Kidney glomerular epithelial cell (primary cell): ENCODE measurements around the gene BNIP5.
A peak's percentile ranks its signal among the peaks of the same experiment; 100 is the strongest.

ENCODE experiments used
- DNase-seq: peaks from one replicate; lab custom pipeline; 2025; lab: John Stamatoyannopoulos, UW

BNIP5 gene

DNA sequence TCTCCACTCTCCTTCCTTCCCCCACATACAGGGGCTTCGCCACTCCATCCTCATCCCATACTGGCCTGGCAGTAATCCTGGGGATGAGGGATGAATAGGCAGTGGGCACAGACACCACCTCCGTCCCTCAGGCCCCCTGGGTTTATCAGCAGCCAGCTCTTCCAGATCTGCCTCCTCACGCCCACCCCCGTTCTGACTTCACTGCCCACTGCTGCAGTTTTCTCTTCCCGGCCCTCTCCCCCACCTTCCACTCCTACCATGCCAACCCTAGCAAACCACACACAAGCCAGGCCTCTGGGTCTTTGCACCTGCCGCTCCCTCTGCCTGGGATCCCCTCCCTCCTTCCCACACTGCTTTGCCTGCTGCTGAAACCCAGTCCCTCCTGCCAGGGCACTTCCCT is 44.5 kb downstream of the BNIP5 start:
- DNase-seq: no peak

GRCh38 chr6:36290668-36291620 is 45.7 kb downstream of the BNIP5 start:
- peak; percentile 33 for DNase-seq

DNA sequence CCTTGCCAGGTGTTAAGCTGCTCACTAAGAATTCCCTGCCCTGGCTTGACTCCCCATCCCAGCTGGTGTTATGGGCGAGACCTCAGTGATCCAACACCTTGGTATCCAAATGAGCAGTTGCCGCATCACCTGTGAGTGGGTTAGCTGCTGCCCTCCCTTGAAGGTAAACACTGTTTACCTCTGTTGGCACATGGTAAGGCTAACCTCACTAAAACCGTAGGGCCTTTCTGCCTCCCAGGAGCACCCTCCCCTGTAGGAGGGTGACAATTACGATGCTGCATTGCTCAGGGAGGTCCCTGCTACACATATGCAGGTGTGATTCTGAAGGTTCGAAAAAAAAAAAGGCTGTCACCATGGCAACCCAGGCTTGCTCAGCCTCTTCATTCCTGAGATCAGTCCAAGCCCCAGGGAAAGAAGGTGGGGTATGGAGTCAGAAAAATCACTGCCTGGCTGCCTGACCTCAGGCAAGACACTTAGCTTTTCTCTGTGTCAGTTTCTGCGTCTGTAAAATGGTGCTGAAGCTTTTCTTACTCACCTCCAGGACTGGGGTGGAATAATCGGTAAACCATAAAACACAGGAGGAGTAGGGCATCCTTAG is 47.3 kb downstream of the BNIP5 start:
- DNase-seq: no peak

DNA sequence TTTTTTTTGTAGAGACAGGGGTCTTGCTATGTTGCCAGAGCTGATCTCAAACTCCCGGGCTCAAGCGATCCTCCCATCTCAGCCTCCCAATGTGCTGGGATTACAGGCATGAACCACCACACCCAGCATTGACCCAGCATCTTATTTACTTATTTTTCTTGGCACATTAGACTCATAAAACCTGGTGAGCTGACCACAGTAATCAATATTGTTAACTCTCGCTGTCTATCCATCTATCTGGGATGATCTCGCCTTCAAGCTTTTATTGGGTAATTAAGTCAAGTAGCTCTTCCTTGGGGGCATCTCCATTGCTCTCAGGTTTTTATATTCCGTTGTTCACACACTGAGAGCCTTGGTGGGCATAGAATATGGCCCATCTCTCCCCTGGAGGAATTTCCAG is 49.8 kb downstream of the BNIP5 start:
- no peak for DNase-seq

- DNase-seq: no peak
Observed at GRCh38 chr6:36285797-36286196, 50.9 kb downstream of the BNIP5 start.

- no peak for DNase-seq
Observed at GRCh38 chr6:36285187-36285671, 51.5 kb downstream of the BNIP5 start.

DNA sequence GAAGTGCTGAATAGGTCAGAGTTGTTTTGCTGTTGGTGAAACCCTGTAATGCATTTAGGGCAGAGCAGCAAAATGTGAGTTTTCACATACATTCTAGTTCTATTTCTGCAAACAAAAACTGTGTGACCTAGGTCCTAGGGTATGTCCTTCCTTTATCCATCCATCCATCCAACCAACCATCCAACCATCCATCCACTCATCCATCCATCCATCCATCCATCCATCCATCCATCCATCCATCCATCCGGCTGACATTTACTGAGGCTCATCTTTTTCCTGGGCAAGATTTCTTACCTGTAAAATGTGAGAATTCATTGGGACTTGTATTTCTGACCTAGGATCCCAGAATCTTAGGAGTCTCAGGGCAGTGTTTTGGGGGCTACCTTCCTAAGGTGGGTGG is 52.3 kb downstream of the BNIP5 start:
- DNase-seq: no peak

DNA sequence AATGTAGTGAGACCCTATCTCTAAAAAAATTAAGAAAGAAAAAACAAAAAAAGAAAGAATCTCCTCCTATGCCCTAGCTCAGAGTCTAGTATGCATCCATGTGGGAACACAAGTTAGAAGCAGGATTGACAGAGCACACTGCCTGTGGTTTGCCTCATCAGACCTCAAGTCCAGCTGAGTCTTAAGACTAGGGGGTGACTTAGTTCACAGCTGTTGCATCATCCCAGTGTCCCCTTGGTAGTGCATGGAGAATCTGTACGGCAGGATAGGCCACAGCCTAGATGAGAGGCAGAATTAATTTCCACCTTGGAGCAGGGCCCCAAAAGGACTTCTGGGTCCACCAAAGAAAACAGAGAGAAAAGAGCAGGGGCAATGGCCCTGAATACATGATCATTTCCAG is 53.1 kb downstream of the BNIP5 start:
- DNase-seq: no peak

- no peak for DNase-seq
Observed at GRCh38 chr6:36280983-36281382, 55.7 kb downstream of the BNIP5 start.

DNA sequence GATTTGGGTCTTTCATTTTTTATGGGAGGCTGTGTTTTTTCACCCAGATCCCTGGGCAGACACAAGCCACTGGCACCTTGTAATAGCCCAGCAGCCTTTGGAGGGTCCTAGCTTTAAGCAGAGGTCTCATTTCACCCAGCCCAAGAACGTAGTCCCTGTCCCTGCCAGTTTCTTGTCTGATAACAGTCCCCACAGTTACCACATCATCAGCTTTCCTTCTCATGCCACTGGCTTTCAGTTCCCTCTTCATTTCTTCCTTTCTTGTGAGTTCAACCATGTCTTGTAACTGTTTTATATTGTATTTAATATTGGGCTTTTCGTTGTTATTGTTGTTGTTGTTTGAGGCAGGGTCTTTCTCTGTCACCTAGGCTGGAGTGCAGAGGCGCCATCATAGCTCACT is 56.2 kb downstream of the BNIP5 start:
- DNase-seq: no peak

- no peak for DNase-seq
Observed at GRCh38 chr6:36277946-36278470, 58.7 kb downstream of the BNIP5 start.

GRCh38 chr6:36276581-36277536 is 59.8 kb downstream of the BNIP5 start:
- no peak for DNase-seq

DNA sequence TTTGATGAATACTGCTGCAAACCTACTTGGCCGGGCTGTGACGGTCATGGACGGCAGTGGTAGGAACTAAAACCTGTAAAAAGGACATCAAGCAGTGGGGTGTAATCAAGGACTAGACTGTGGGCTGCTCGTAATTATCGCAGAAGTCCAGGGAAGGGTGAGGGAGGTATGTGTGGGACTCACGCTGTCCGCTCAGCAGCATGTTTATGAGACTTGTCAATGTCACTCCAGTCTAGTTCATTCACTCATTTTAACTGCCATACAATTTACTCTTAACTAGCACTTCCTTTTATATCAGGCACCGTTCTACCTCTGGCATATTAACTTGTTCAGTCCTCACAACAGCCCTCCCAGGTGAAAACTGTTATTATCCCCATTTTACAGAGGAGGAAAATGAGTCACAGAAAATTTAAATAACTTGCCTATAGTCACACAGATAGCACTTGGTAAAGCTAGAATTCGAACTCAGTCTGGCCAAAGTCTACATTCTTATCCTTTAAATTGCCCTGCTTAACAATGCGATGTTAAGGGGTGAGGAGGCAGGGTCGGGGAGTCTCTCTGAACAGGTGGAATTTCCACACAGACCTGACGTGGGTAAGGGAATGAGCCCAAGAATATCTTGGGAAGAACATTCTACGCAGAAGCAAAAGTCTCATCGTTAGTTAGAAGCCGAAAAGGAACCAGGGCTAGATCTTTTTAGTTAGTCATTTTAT is 62.7 kb downstream of the BNIP5 start:
- DNase-seq: no peak

- no peak for DNase-seq
Observed at GRCh38 chr6:36273067-36273466, 63.6 kb downstream of the BNIP5 start.

DNA sequence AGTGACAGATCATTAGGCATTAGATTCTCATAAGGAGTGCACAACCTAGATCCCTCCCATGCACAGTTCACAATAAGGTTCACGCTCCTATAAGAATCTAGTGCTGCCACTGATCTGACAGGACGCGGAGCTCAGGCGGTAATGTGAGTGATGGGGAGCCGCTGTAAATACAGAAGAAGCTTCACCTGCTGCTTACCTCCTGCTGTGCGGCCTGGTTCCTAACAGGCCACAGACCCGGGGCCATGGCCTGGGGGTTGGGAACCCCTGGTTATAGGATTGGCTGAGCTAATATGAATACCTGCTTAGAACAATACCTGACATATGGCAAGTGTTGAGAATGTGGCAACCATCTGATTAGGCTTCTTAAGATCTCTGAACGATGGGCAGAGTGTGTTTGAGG is 64.5 kb downstream of the BNIP5 start:
- DNase-seq: no peak

GRCh38 chr6:36269834-36270705 is 66.6 kb downstream of the BNIP5 start, which contains the start of gene PNPLA1:
PNPLA1 (plus strand) TSS chr6:36270060; CDS start chr6:36270460, 400 bp downstream.
- DNase-seq: no peak

GRCh38 chr6:36268478-36269275 is 68.0 kb downstream of the BNIP5 start:
- no peak for DNase-seq

- DNase-seq: no peak
Observed at GRCh38 chr6:36267731-36268477, 68.8 kb downstream of the BNIP5 start.
